Endothelial cell of umbilical vein (primary cell): ENCODE data around the gene HARS2.

Source experiments
- EZH2 ChIP-seq: IDR thresholded peaks from 2 replicates; pipeline ENCODE4 v1.6.1; 2012; ENCODE audit warnings: borderline replicate concordance, low read depth, mild to moderate bottlenecking, moderate library complexity, low read length, inconsistent platforms; ENCODE audit not compliant: severe bottlenecking
- JUN ChIP-seq: IDR thresholded peaks from 2 replicates; pipeline ENCODE4 v1.6.1; 2011; ENCODE audit warnings: borderline replicate concordance, low read depth; ENCODE audit not compliant: insufficient read length, insufficient read depth
- MYC ChIP-seq: IDR thresholded peaks from one replicate; pipeline ENCODE4 v1.6.1; 2011; ENCODE audit warnings: mild to moderate bottlenecking, low read depth, low read length
- POLR2A ChIP-seq: IDR thresholded peaks from 2 replicates; pipeline ENCODE4 v1.6.1; 2012; ENCODE audit warnings: low read depth, mild to moderate bottlenecking, control low read depth, low read length
- POLR2AphosphoS5 ChIP-seq: IDR thresholded peaks from 2 replicates; pipeline ENCODE4 v1.6.1; 2012; ENCODE audit warnings: low read depth, mild to moderate bottlenecking, control low read depth, low read length, moderate library complexity; ENCODE audit not compliant: insufficient read depth
- TF ChIP-seq, protein P1 (sequence below), 2 donors: IDR thresholded peaks; 1 replicate in 1 of 2; 2 replicates in 1 of 2; pipeline ENCODE4 v1.5.1; 2011; ENCODE audit warnings: low read length in 2 of 2, mild to moderate bottlenecking in 2 of 2, moderate library complexity in 2 of 2, control low read depth in 1 of 2, inconsistent platforms in 1 of 2, low read depth in 1 of 2; ENCODE audit not compliant: insufficient read depth in 1 of 2; ENCODE audit errors: extremely low read depth in 1 of 2
- TF ChIP-seq, protein P2 (sequence below): IDR thresholded peaks from 2 replicates; pipeline ENCODE4 v1.6.1; 2011; ENCODE audit not compliant: insufficient read depth, insufficient read length

DNA sequence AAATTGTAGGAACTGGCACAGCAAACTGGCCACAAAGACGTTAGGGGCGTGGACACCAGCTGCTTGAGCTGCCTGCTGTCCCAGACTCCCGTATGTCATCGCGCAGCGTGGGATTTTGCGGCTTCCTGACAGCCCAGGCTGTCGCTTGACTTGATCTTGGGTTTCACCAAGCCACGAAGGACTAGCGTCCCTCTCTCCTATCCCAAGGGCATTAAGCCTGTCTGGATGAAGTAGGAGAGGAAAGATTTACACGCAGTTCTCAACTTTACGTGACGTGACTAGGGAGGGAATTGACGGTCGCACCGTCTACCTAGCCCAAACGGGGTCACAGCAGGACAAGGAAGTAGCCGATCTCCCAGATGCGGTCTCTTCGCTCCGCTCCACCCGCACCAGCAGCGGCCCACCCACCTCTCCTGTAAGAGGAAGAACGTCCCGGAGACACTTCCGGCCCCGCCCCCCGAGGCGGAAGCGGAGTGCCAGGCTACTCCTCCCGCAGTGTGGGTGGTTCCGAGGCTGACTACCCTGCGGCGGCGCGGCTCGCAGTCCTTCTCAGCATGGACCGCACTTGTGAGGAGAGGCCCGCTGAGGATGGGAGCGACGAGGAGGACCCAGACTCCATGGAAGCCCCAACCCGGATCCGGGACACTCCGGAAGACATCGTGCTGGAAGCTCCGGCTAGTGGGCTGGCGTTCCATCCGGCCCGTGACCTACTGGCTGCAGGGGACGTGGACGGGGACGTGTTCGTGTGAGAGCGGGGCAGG, 26.7 kb upstream of the HARS2 start, which contains the start of gene WDR55:
- TF ChIP-seq POLR2AphosphoS5 (peak; percentile 93), POLR2A (peak; percentile 94), EZH2 (no peak), MYC (no peak), JUN (no peak)
- TF ChIP-seq, protein P1, sequence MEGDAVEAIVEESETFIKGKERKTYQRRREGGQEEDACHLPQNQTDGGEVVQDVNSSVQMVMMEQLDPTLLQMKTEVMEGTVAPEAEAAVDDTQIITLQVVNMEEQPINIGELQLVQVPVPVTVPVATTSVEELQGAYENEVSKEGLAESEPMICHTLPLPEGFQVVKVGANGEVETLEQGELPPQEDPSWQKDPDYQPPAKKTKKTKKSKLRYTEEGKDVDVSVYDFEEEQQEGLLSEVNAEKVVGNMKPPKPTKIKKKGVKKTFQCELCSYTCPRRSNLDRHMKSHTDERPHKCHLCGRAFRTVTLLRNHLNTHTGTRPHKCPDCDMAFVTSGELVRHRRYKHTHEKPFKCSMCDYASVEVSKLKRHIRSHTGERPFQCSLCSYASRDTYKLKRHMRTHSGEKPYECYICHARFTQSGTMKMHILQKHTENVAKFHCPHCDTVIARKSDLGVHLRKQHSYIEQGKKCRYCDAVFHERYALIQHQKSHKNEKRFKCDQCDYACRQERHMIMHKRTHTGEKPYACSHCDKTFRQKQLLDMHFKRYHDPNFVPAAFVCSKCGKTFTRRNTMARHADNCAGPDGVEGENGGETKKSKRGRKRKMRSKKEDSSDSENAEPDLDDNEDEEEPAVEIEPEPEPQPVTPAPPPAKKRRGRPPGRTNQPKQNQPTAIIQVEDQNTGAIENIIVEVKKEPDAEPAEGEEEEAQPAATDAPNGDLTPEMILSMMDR (IDR thresholded peaks at IDR 0.05; ENCODE audit: extremely low read depth in 1 of 2, insufficient read depth in 1 of 2, low read depth in 1 of 2, low read length in 2 of 2): no peak
- TF ChIP-seq, protein P2, sequence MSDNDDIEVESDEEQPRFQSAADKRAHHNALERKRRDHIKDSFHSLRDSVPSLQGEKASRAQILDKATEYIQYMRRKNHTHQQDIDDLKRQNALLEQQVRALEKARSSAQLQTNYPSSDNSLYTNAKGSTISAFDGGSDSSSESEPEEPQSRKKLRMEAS: peak; percentile 41
